Uterus (tissue), 4 donors: Measurements from ENCODE around the gene ZNF750. TPM values are rescaled to one million over a fixed set of nuclear protein-coding genes. Genes with fewer than 3 reads are reported as not detected.

Experiments used
- DNase-seq, 2 donors: peaks; one replicate each; pipeline ENCODE4 v3.0.0-alpha.2; 2019 to 2020
- H3K27ac ChIP-seq, 2 donors: fragments of 200-600 bp; sonication (generic); 1 replicate in 1 of 2; 2 replicates in 1 of 2; pipeline ENCODE4 v1.5.1; 2016 to 2018
- H3K27me3 ChIP-seq, 2 donors: fragments of 200-600 bp; sonication (generic); one replicate each; pipeline ENCODE4 v1.5.1; 2018 to 2019; ENCODE audit warnings: control low read depth in 1 of 2
- H3K36me3 ChIP-seq, 2 donors: fragments of 200-600 bp; sonication (generic); one replicate each; pipeline ENCODE4 v1.5.1; 2019; ENCODE audit warnings: control low read depth in 1 of 2
- H3K4me1 ChIP-seq, 2 donors: fragments of 200-600 bp; sonication (generic); one replicate each; pipeline ENCODE4 v1.5.1; 2018 to 2019; ENCODE audit warnings: control low read depth in 1 of 2
- H3K4me3 ChIP-seq, 2 donors: fragments of 200-600 bp; sonication (generic); 1 replicate in 1 of 2; 2 replicates in 1 of 2; pipeline ENCODE4 v1.5.1; 2018 to 2019; ENCODE audit warnings: mild to moderate bottlenecking in 1 of 2
- H3K9me3 ChIP-seq, 2 donors: fragments of 200-600 bp; sonication (generic); one replicate each; pipeline ENCODE4 v1.5.1; 2019; ENCODE audit warnings: control low read depth in 1 of 2
- CTCF ChIP-seq, 4 experiments: fragments of 200-600 bp in 2 of 4; fragments of 450-650 bp in 2 of 4; sonication (generic) in 2 of 4; IDR thresholded peaks; one replicate each; pipeline ENCODE4 v1.5.1; 2016 to 2019; ENCODE audit warnings: antibody characterized with exemption in 4 of 4, mild to moderate bottlenecking in 2 of 4, moderate library complexity in 1 of 4
- POLR2A ChIP-seq, 2 donors: fragments of 450-650 bp; IDR thresholded peaks; one replicate each; pipeline ENCODE4 v1.6.1; 2016; ENCODE audit warnings: antibody characterized with exemption in 2 of 2, mild to moderate bottlenecking in 1 of 2, moderate library complexity in 1 of 2
- intact Hi-C: fragments of 100-400 bp; cut with DNase I; formaldehyde crosslinking; loops from one replicate; pipeline ENCODE4 v1.15.1; 2023; ENCODE audit warnings: low total_unique reads
- total RNA-seq, 4 donors: library from RNA; depleted of rRNA in 3 of 4; stranded (reverse); fragments of >200 nt in 3 of 4; gene quantifications; one replicate each; pipeline versions ENCODE4 v1.1.0 to v1.2.4, GENCODE V29; 2014 to 2023
- donor health status: DM: yes; HTN: yes; CAD: no.

The ZNF750 gene
- total RNA-seq, result under 1 TPM in 2 of 4 donors, not detected in 2; under 0.01 to 0.07 TPM

DNA sequence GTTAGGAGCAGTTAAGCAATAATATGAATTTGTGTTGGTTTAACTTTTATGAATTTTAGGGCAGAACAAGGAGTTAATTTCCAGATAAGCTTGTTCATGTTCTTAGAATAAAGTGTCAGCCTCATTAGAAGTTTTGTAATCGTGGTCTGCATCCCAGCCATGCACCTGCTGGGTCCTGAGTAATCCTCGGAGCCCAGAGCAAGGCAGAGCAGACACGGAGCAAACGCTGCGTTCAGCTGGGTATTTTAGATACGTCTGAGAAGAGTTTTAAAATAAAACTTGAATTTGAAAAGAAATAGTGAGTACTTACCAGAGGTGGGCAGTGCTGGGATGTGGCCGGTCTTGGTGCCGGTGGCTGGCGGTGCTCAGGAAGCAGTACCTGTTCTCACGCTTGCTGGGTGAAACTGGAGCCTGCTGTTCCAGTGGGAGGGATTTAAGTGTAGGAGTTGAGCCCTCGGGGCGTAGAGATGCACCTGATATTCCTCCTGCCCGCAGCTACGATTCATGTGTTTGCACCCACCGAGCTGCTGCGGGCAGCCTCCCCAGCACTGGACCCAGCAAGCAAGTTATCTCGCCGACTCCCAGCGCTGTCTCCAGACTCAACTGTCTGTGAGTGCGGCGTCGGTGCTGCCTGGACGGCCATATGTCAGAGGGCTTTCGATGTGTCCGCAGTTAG, at the start of gene ZNF750:
Gene ZNF750, minus strand, starts transcription at position 406 of the 676 bp plus-strand sequence. CDS start 7,568 bp downstream, outside the sequence.
- no peaks in the 10 kb centered on the region for H3K4me1 ChIP-seq
- no peak within 1 kb of the TSS for H3K4me3 ChIP-seq
- H3K27me3 ChIP-seq, result no peaks in the 10 kb centered on the region
- H3K27ac ChIP-seq, result no peak within 1 kb of the TSS
- H3K36me3 ChIP-seq, result no peaks in the 10 kb centered on the region
- intact Hi-C loops, result no loop called here
- H3K9me3 ChIP-seq, result no peaks in the 10 kb centered on the region
- no peak for DNase-seq
- TF ChIP-seq POLR2A (IDR thresholded peaks at IDR 0.05), result no peak

GRCh38 chr17:82888583-82889495, 49.0 kb upstream of the ZNF750 start:
- intact Hi-C loops, result loop anchor here (10.0 kb wide), 1 partner anchor 104 kb away; no protein-coding TSS in a partner anchor
- no peaks in the 10 kb centered on the region for H3K4me1 ChIP-seq
- H3K27me3 ChIP-seq, result no peaks in the 10 kb centered on the region
- H3K36me3 ChIP-seq, result no peaks in the 10 kb centered on the region
- DNase-seq, result no peak
- no peak overlapping the region for H3K27ac ChIP-seq
- TF ChIP-seq CTCF (IDR thresholded peaks at IDR 0.05) (no peak), POLR2A (IDR thresholded peaks at IDR 0.05) (no peak)
- no peaks in the 10 kb centered on the region for H3K9me3 ChIP-seq
- no peak overlapping the region for H3K4me3 ChIP-seq

DNA sequence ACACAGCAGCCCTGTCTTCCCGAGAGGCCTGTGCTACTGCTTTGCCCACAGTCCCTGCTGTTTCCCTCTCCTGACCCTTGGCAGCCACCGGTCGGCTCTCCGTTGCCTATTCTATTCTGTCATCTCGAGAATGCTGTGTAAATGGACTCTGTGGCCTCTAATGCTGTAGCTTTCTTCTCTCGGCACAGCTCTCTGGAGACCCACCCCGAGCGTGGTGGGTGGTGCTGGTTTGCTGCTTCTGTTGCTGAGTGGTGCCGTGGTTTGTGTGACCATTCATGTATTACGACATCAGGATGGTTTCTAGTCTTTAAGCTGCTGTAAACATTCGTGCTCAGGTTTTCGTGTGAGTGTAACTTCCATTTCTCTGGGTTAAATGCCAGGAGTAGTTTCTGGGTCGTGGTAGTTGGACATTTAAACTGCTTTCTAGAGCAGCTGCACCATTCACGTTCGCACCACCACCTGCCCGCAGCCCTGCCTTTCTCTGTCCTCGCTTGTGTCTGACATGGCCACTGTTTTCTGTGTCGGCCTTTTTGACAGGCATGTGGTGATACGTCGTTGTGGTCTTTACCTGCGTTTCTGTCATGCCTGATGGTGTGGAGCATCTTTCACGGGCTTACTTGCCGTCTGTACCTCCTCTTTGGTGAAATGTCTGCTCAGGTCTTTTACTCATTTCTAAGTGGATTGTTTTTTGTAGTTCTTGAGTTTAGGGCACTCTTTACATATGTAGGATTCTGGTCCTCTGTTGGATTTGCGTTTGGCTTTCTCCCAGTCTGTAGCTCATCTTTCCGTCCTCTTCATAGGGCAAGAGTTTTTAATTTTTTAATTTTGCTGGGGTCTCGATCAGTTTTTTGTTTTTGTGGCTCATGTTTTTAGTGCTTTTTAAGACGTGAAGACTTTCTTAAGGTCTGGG, 47.7 kb upstream of the ZNF750 start:
- Histone ChIP-seq H3K9me3 (no peaks in the 10 kb centered on the region), H3K36me3 (no peaks in the 10 kb centered on the region), H3K27ac (no peak overlapping the region), H3K4me3 (no peak overlapping the region), H3K27me3 (no peaks in the 10 kb centered on the region), H3K4me1 (no peaks in the 10 kb centered on the region)
- DNase-seq, result no peak
- intact Hi-C loops, result loop anchor here (10.0 kb wide), 1 partner anchor 103 kb away; no protein-coding TSS in a partner anchor
- TF ChIP-seq POLR2A (IDR thresholded peaks at IDR 0.05), result no peak
- no peak for TF ChIP-seq CTCF (IDR thresholded peaks at IDR 0.05)

DNA sequence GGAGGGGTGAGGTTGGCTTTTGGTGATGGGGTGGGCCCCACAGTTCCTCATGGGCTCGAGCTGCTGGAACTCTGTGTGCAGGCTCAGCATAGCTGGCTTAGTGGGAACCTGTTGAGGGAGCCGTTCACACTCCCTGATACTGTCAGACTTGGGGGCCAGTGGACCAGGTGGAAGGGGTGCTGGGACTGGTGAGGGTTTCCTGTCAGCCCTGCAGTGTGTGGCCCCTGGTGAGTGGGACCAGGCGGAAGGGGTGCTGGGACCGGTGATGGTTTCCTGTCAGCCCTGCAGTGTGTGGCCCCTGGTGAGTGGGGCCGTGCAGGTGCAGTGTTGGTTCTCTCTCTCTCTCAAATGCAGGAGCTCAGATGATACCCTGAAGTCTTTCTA, 45.1 kb upstream of the ZNF750 start:
- Histone ChIP-seq H3K4me3 (no peak overlapping the region), H3K27me3 (no peaks in the 10 kb centered on the region), H3K27ac (no peak overlapping the region), H3K9me3 (no peaks in the 10 kb centered on the region), H3K4me1 (no peaks in the 10 kb centered on the region), H3K36me3 (no peaks in the 10 kb centered on the region)
- TF ChIP-seq POLR2A (IDR thresholded peaks at IDR 0.05) (no peak), CTCF (IDR thresholded peaks at IDR 0.05) (no peak)
- intact Hi-C loops, result loop anchor here (10.0 kb wide), 1 partner anchor 100 kb away; no protein-coding TSS in a partner anchor
- DNase-seq, result no peak

DNA sequence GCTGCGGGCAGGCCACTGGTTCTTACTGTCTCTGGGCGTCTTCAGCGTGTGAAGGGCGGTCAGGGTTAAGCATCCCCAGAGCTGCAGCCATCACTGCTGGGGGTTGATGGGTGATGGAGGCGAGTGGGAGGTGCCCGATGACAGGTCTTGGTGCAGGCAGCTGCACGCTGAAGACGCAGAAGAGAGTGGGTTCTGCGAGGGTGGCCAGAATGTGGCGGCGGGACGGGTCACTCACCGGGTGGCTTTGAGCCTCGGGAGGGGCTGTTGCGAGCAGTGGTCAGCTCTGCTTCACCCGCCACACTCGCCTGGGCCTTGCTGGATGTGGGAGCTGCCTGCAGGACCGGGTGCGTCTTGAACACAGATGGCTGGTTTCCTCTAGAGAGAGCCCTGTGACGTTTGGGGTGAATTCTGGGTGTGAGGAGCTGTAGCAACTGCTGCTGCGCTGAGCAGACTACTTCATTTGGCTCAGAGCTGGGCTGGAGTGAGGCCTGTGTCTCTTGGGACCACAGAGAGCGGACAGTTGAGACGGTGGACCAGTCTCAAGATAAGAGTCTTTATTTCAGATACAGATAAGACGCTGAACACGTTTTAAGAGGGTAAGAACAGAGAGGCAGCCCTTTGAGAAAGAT, 44.6 kb upstream of the ZNF750 start:
- Histone ChIP-seq H3K9me3 (no peaks in the 10 kb centered on the region), H3K36me3 (no peaks in the 10 kb centered on the region), H3K4me1 (no peaks in the 10 kb centered on the region), H3K4me3 (no peak overlapping the region), H3K27ac (no peak overlapping the region), H3K27me3 (no peaks in the 10 kb centered on the region)
- no peak for DNase-seq
- TF ChIP-seq POLR2A (IDR thresholded peaks at IDR 0.05) (no peak), CTCF (IDR thresholded peaks at IDR 0.05) (no peak)
- intact Hi-C loops, result loop anchor here (10.0 kb wide), 1 partner anchor 100 kb away; no protein-coding TSS in a partner anchor
